ENCODE results near the gene GOT1. TPM values are rescaled to one million over a fixed set of nuclear protein-coding genes. Genes with fewer than 3 reads are reported as not detected.

Gene GOT1
- polyA plus RNA-seq, 3 donors: 80.3 to 93.4 (median 86.6) TPM

- DNase-seq: no peak
Observed at GRCh38 chr10:99443500-99443899, 13.1 kb upstream of the GOT1 start.

GRCh38 chr10:99442394-99442793 is 12.0 kb upstream of the GOT1 start:
- DNase-seq: no peak

GRCh38 chr10:99438890-99439289 is 8.5 kb upstream of the GOT1 start:
- no peak for DNase-seq

GRCh38 chr10:99435986-99436638 is 5.7 kb upstream of the GOT1 start:
- DNase-seq: no peak

- no peak for DNase-seq
Observed at GRCh38 chr10:99433378-99434020, 3.1 kb upstream of the GOT1 start.

- no peak for DNase-seq
Observed at GRCh38 chr10:99432881-99433280, 2.5 kb upstream of the GOT1 start.

- DNase-seq: no peak
Observed at GRCh38 chr10:99432047-99432446, 1.6 kb upstream of the GOT1 start.

GRCh38 chr10:99431190-99431760 is 851 bp upstream of the GOT1 start:
- no peak for DNase-seq

GRCh38 chr10:99430116-99430450 is 341 bp downstream of the GOT1 start:
- DNase-seq: no peak

- no peak for DNase-seq
Observed at GRCh38 chr10:99429517-99430095, 818 bp downstream of the GOT1 start.

- DNase-seq: no peak
Observed at GRCh38 chr10:99427566-99428190, 2.7 kb downstream of the GOT1 start.

- DNase-seq: no peak
Observed at GRCh38 chr10:99426689-99427088, 3.7 kb downstream of the GOT1 start.

- no peak for DNase-seq
Observed at GRCh38 chr10:99425204-99425603, 5.2 kb downstream of the GOT1 start.

GRCh38 chr10:99424656-99425055 is 5.8 kb downstream of the GOT1 start:
- DNase-seq: no peak

GRCh38 chr10:99422529-99423096 is 7.8 kb downstream of the GOT1 start:
- DNase-seq: no peak

GRCh38 chr10:99421233-99421739 is 9.1 kb downstream of the GOT1 start:
- DNase-seq: no peak

- DNase-seq: no peak
Observed at GRCh38 chr10:99419688-99420087, 10.7 kb downstream of the GOT1 start.

GRCh38 chr10:99418910-99419624 is 11.4 kb downstream of the GOT1 start:
- no peak for DNase-seq

GRCh38 chr10:99412099-99412498 is 18.3 kb downstream of the GOT1 start:
- DNase-seq: no peak

- DNase-seq: no peak
Observed at GRCh38 chr10:99411546-99411945, 18.9 kb downstream of the GOT1 start.

- no peak for DNase-seq
Observed at GRCh38 chr10:99410876-99411275, 19.5 kb downstream of the GOT1 start.

GRCh38 chr10:99410146-99410545 is 20.3 kb downstream of the GOT1 start:
- DNase-seq: no peak

Measured in renal pelvis (tissue), 4 donors.